Measurements from ENCODE around the gene STAB2.
"Not testable (repeated sequence)": the region's sequence is repeated elsewhere in the genome, so short reads cannot be mapped to it uniquely, and the experiment has no call there.

The STAB2 gene

GRCh38 chr12:103785243-103786031 is 198.4 kb downstream of the STAB2 start:
- FAIRE-seq, result no peak

DNA sequence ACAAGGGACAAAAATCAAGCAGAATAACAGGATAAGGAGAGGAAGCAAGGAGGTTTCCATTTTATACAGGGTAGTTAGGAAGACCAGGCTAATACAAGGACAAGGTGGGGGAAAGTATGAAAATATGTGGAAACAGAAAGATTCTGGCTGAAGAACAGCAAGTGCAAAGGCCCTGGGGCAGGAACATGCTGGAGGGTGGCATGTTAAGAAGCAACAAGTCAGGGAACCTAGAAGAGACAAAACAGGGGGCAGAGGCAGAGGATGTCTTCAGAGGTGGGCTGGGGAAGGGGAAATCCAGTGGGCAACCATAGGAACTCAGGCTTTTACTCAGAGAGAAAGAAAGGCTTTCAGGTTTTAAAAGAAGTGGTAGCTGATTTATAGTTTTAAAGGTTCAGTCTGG is 199.1 kb downstream of the STAB2 start:
- no peak for FAIRE-seq

GRCh38 chr12:103791350-103791920 is 204.4 kb downstream of the STAB2 start:
- no peak for FAIRE-seq

DNA sequence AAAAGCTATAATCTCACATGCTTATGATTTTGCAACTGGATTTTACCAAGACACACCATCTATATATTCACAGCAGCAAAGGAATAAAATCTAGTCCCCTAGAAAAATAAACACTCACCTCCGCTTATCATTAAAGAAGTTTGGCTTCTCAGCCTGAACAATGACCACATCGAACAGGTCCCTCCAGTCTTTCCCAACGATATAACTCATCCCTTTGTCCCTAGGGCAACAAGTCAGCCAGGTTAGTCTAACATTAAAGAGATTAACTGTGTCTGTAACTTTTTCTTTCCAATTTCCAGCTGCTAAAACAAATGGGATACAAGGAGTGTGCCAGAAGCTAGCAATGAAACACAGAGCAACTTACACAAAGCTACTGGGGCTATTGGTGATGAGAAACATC is 206.0 kb downstream of the STAB2 start:
- FAIRE-seq, result no peak

- FAIRE-seq, result no peak
Measured at GRCh38 chr12:103793512-103794045, 206.5 kb downstream of the STAB2 start.

GRCh38 chr12:103794309-103795213 is 207.5 kb downstream of the STAB2 start:
- no peak for FAIRE-seq

DNA sequence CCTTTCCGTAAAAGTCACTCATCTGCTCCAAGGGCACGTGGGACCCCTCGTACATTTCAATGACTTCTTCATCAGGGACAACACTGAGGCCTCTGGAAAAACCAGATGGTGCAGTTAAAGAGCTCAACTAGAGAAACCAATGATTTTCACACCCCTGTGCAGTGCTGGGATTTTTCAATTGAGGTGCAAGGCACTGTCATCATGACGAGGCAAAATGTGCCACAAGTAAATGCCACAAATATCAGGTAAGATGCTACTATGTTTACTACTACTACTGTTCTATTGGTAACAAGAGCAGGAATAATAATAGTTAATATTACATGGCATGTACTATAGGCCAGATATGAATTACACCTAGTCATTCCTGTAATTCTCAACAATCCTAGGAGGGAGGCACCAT is 211.5 kb downstream of the STAB2 start:
- FAIRE-seq, result no peak

GRCh38 chr12:103799504-103799856 is 212.4 kb downstream of the STAB2 start:
- no peak for FAIRE-seq

DNA sequence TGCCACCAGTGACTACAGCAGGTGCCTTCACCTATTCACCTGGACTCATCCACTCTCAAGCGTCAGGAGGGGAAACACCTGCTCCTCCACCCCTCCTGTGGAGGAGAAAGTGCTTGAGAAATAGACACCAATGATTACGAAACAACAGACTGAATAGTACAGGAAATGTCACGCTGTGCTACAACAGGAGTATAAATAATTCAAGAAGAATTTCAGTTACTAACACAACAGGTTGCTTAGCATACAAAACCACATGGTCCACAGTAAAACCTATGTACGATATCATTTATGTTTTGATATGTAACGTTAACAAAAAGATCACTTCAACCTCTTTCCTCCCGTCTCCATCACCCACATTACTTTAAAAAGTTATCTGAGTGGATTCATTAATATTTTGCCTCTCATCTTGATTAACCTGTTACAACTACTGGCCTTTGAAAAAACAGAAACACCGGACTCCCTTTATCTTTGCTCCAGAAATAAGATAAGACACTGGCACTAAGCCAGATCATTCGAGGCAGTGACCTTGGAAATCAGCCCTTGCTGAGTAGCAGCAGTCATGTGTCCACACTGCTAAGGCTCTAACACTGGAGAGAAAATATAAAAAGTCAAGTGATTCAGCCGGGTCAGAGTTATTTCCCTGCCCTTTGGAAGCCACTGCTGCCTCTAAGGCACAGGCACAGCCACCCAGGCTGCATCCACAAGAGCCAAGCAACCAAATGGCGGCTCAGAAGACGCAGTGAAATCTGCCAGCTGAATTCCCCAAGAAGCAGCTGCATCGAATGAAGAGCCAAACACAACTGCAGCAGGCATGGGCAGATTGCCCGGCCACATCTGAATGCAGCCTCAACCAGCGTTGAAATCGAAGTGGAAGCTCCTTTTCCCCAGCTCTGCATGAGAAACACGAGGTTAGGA is 213.0 kb downstream of the STAB2 start:
- FAIRE-seq, result no peak

DNA sequence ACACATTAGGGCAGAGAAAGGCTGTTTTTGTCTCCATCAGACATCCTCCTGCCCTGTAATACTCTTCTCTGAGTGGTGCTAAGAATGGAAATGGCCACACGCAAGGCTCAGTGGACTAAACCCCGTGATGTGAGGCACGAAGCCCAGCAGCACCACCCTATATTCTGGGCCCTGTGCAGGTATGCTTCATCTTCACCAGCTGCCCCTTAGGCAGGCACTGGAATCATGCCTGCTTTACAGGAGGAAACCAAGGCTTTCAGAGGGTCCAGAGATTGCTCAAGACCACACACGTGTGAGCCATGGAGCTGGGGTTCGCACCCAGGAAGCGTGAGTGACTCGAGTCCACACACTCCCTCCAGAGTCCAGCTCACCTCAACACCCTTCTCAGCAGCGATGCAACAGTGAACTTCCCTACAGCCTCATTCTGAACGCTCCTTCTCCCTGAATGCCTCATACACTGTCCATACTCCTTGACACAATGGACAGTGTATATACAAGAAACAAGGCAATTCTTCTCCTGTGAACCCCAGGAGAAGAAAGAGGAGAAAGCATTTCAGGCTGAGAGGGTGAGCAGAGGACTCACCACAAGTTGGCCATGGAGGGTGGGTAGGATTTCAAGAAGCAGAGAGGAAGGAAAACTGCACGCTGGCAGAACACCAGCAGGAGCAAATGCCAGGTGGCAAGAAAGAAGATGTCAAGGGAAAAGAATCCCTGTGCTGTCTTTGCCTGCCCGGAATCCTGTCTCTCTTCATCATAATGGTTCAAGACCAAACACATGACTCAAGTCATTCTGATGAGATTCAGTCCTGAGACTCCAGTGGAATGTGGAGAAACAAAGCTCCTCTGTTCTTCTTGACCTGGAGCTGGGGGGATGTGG is 214.9 kb downstream of the STAB2 start:
- no peak for FAIRE-seq

DNA sequence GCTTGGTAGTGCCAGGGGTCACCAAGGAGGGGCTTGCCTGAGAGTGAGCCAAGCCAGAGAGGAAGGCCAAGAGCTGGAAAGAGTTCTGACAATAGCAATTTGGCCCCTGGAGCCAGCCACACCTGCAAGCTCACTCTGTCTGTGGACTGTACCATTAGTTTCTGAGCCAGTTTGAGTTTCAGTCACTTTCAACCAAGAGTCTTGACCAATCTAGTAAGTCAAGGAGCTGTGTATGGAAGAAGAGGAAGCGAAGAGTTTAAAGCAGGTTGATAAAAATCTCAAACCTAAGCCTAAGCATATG is 215.5 kb downstream of the STAB2 start:
- FAIRE-seq, result no peak

DNA sequence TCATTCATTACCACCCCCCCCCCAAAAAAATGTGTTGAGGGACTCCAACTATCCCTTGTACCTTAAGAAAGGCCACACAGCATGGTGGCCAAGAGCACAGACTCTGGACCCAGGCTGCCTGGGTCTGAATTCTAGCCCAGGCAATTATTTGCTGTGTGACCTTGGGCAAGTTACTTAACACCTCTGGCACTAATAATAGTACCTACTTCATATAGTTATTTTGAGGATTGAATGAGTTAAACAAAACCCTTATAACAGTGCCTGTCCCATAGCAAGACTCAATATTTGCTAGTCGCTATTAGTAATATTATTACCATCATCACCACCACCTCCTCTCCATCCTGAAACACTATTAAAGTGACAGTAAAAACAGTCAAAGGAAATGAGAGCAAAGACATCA is 216.8 kb downstream of the STAB2 start:
- no peak for FAIRE-seq

DNA sequence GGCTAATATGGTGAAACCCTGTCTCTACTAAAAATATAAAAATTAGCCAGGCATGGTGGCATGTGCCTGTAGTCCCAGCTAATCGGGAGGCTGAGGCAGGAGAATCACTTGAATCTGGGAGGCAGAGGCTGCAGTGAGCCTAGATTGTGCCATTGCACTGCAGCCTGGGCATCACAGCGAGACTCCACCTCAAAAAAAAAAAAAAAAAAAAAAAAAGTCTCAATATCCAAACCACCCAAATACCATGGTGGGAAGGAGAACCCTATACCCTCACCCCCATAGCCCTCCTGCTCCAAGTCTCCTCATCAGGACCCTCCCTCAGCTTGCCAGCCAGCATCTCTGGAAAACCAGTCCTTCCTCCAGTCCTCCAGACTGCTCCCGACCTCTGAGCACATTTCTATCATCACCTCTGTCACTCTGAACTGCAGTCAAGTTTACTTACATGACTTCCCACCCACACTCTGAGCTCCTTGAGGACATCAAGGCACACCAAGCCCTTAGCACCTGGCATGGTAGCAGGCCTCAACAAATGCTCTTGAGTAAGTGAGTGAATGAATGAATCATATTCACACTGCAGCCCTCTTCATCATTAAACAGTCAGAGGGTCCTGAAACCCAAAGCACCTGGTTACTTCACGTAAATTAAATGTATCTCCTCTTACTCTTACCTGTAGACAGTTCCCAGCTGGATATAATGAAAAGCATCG is 218.7 kb downstream of the STAB2 start:
- no peak for FAIRE-seq

DNA sequence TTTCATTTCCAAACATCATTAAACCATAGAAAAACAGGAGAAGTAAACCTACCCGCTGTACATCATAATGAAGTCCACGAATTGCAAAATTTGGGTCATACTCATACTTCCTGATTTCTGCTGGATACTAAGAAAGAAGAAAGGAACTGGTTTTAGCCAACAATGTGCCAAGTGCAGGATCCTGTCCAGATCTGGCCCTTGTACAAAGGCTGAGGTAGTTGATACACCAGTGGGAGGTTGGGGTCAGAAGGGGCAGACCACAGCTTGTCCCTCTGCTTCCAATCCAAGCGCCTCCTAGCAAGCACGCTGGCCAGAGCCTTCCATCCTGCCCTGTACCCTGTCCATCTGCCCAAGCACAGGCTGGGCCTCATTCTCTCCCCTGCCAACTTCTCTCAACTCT is 219.7 kb downstream of the STAB2 start:
- FAIRE-seq, result no peak

DNA sequence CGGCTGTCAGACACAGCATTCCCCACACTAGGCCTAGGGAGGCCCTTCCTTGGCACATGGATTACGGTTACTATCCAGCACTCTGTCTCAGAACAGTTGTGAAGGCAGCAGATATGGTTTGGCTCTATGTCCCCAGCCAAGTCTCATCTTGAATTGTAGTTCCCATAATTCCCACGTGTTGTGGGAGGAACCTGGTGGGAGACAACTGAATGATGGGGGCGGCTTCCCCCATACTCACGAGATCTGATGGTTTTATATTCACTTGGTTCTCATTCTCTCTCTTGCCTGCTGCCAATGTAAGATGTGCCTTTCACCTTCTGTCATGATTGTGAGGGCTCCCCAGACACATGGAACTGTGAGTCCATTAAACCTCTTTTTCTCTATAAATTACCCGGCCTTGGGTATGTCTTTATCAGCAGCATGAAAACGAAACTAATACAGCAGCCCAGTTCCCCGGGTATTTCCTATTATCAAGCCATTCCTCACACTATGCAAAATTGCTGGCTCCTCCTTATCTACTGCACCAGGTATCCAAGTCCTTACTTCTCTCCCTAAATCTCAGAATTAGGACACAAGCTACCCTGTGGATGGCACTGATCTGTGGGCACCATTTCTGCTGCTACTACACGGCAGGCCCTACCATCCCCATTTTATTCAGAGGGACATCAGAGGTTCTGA is 220.6 kb downstream of the STAB2 start:
- no peak for FAIRE-seq

- FAIRE-seq, result no peak
Measured at GRCh38 chr12:103808239-103808880, 221.3 kb downstream of the STAB2 start.

DNA sequence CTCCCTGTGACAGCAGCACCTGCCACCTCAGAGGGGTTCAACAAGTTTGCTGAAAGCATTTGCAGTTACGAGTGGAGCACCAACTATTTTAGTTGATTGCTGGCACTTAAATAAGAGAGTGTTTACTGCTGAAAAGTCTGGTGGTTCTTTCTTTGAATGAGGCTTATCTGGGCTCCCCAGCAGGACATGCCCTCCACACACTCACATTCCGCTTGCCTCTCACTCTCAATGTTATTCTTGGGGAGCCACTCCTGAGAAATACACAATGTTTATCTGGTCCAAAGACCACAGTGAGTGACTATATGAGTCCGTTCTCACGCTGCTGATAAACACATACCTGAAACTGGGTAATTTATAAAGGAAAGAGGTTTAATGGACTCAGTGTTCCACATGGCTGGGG is 222.1 kb downstream of the STAB2 start:
- FAIRE-seq, result no peak

- not testable (repeated sequence) for FAIRE-seq
Measured at GRCh38 chr12:103809639-103810038, 222.6 kb downstream of the STAB2 start.

DNA sequence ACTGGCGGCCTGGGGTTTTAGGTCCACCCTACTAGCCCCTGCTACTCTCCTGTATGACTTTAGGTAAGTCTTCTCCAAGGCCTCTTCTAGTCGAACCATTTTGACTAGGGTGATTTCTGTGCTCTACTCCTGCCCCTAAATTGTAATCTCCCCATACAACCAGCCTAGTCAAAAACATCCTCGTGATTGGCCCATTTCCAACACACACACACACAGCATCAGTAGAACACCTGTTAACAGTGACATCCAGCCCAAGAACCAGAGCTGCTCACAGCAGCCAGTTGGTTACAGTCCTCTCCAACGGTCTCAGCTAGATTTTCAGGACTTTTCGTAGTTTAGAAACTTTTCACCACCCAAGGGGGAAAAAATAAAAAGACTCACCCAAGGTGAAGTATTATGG is 223.0 kb downstream of the STAB2 start:
- FAIRE-seq, result no peak

GRCh38 chr12:103811791-103812190 is 224.7 kb downstream of the STAB2 start:
- no peak for FAIRE-seq
